HepG2 (cell line): ENCODE data around the gene EXOC3L2. TPM values are rescaled to one million over a fixed set of nuclear protein-coding genes. Genes with fewer than 3 reads are reported as not detected.
A peak's percentile ranks its signal among the peaks of the same experiment; 100 is the strongest.

ENCODE experiments used
- CBX5 ChIP-seq: sonication (generic); formaldehyde crosslinking; IDR thresholded peaks from 2 replicates; pipeline ENCODE4 v1.4.0; 2020; ENCODE audit warnings: missing genetic modification reagents, borderline replicate concordance
- DBP ChIP-seq: sonication (generic); formaldehyde crosslinking; IDR thresholded peaks from 2 replicates; pipeline ENCODE4 v1.4.0; 2020; ENCODE audit warnings: missing genetic modification reagents; ENCODE audit errors: not compliant biosample characterization
- DRAP1 ChIP-seq: IDR thresholded peaks from 2 replicates; pipeline ENCODE4 v1.6.1; 2016; ENCODE audit warnings: missing genetic modification reagents, missing compliant biosample characterization
- ETV5 ChIP-seq: IDR thresholded peaks from 2 replicates; pipeline ENCODE4 v1.6.1; 2018; ENCODE audit warnings: missing biosample characterization, missing genetic modification reagents, inconsistent platforms, borderline replicate concordance
- FOXA1 ChIP-seq, 2 experiments: fragments of 450-650 bp in 1 of 2; sonication (generic) in 1 of 2; formaldehyde crosslinking in 1 of 2; IDR thresholded peaks; 2 replicates each; pipeline versions ENCODE4 v1.4.0 to v1.6.1; 2016 to 2020; ENCODE audit warnings: missing genetic modification reagents in 1 of 2
- FOXA3 ChIP-seq: IDR thresholded peaks from 2 replicates; pipeline ENCODE4 v1.6.1; 2016; ENCODE audit warnings: missing genetic modification reagents, missing compliant biosample characterization
- GATAD2A ChIP-seq: IDR thresholded peaks from 2 replicates; pipeline ENCODE4 v1.6.1; 2016
- IRF2 ChIP-seq: IDR thresholded peaks from 2 replicates; pipeline ENCODE4 v1.6.1; 2018; ENCODE audit warnings: missing genetic modification reagents, missing compliant biosample characterization
- MAFF ChIP-seq: IDR thresholded peaks from 2 replicates; pipeline ENCODE4 v1.6.1; 2011; ENCODE audit warnings: low read depth, low read length, improper control_type of control experiment
- NR2F1 ChIP-seq, 2 experiments: fragments of 450-650 bp in 1 of 2; formaldehyde crosslinking in 1 of 2; IDR thresholded peaks; 2 replicates each; pipeline versions ENCODE4 v1.5.0 to v1.6.1; 2016 to 2020; ENCODE audit warnings: mild to moderate bottlenecking in 1 of 2, missing compliant biosample characterization in 1 of 2, missing genetic modification reagents in 1 of 2, moderate library complexity in 1 of 2
- NR2F2 ChIP-seq: IDR thresholded peaks from 2 replicates; pipeline ENCODE4 v1.6.1; 2012; ENCODE audit warnings: low read depth, inconsistent platforms, borderline replicate concordance
- PHF5A ChIP-seq: IDR thresholded peaks from one replicate; pipeline ENCODE4 v1.6.1; 2018; ENCODE audit warnings: low read depth, missing genetic modification reagents; ENCODE audit not compliant: unreplicated experiment
- SKIL ChIP-seq: sonication (generic); formaldehyde crosslinking; IDR thresholded peaks from 2 replicates; pipeline ENCODE4 v1.8.0; 2022; ENCODE audit warnings: missing genetic modification reagents, mild to moderate bottlenecking, moderate library complexity, borderline replicate concordance
- ZBTB26 ChIP-seq: IDR thresholded peaks from 2 replicates; pipeline ENCODE4 v1.6.1; 2016; ENCODE audit warnings: missing compliant biosample characterization, missing genetic modification reagents, borderline replicate concordance
- ZNF609 ChIP-seq: sonication (generic); formaldehyde crosslinking; IDR thresholded peaks from 2 replicates; pipeline ENCODE4 v1.4.0; 2020; ENCODE audit warnings: mild to moderate bottlenecking, missing genetic modification reagents, borderline replicate concordance
- polyA plus RNA-seq, 8 experiments: library from polyadenylated mRNA; depleted of rRNA in 3 of 8; stranded (reverse) in 7 of 8; unstranded in 1 of 8; fragments of >200 nt; fragmentation: Illumina TruSeq in 4 of 8; extraction: Trizol in 4 of 8; gene quantifications; 2 replicates each; pipeline versions ENCODE4 v1.2.1 to v1.2.3, GENCODE V29; 2011 to 2016; ENCODE audit warnings: low read depth in 4 of 8, missing spikeins in 1 of 8, mixed read lengths in 1 of 8; ENCODE audit not compliant: insufficient read depth in 1 of 8
- total RNA-seq, 5 experiments: library from RNA; depleted of rRNA; stranded (reverse); fragments of >200 nt; fragmentation: Illumina TruSeq; extraction: Trizol; gene quantifications; 2 replicates each; pipeline ENCODE4 v1.2.3, GENCODE V29; 2016; ENCODE audit warnings: low read depth in 1 of 5

The EXOC3L2 gene
- total and polyA plus RNA-seq, 2 of the 13 experiments (the other 11 are each of a cell fraction or from before 2014, with no cell fraction given) = 0.21 TPM; not detected in 1

GRCh38 chr19:45166723-45167252, 78.4 kb downstream of the EXOC3L2 start (continued):
- TF ChIP-seq ZNF609 = 0 out of 2 replicates have a peak, but pooled peaks have one; percentile 27
- no peak for TF ChIP-seq MAFF
- 0 out of 2 replicates have a peak, but pooled peaks have one; percentile 24 for TF ChIP-seq CBX5
- TF ChIP-seq FOXA3 = peak; percentile 41; the same call in 1 of the 2 replicates
- no peak for TF ChIP-seq DBP (CRISPR knock-in tag)
- 0 out of 2 replicates have a peak, but pooled peaks have one; percentile 32 for TF ChIP-seq SKIL (CRISPR knock-in tag)
- peak; percentile 44 for TF ChIP-seq GATAD2A (CRISPR knock-in tag)
- TF ChIP-seq NR2F1 (CRISPR knock-in tag; IDR thresholded peaks at IDR 0.05) = peak in 1 of 2 experiments; percentile 29; a peak in 1 of 4 replicates
- TF ChIP-seq ZBTB26 = no peak
- peak; percentile 55 for TF ChIP-seq DRAP1 (CRISPR knock-in tag)
- no peak for TF ChIP-seq NR2F2
- TF ChIP-seq ETV5 (CRISPR knock-in tag) = peak; percentile 92
- 0 out of 2 replicates have a peak, but pooled peaks have one; percentile 17 for TF ChIP-seq IRF2 (CRISPR knock-in tag)
- no peak for TF ChIP-seq PHF5A
- no peak for TF ChIP-seq FOXA1 (IDR thresholded peaks at IDR 0.05)
- peak; percentile 49; the same call in 1 of the 2 replicates for TF ChIP-seq FOXA1 (CRISPR knock-in tag; IDR thresholded peaks at IDR 0.05)
